Astrocyte of the cerebellum (primary cell): Measurements from ENCODE around the gene HS2ST1.

Experiments
- DNase-seq: peaks from one replicate; pipeline ENCODE4 v3.0.0-alpha.2; 2011; ENCODE audit warnings: low read depth
- H3K4me3 ChIP-seq: 2 replicates; pipeline ENCODE4 v1.5.1; 2011; ENCODE audit warnings: mild to moderate bottlenecking, low read depth, low read length, moderate library complexity
- in situ Hi-C: cut with HindIII; loops from 2 replicates; pipeline ENCODE4 v1.10.0; 2017; ENCODE audit warnings: low sequenced_read_pairs
- TF ChIP-seq, protein P1 (sequence below): IDR thresholded peaks from 2 replicates; pipeline ENCODE4 v1.5.1; 2012; ENCODE audit warnings: low read length, low read depth, moderate library complexity, mild to moderate bottlenecking; ENCODE audit errors: missing control alignments

HS2ST1 gene

DNA sequence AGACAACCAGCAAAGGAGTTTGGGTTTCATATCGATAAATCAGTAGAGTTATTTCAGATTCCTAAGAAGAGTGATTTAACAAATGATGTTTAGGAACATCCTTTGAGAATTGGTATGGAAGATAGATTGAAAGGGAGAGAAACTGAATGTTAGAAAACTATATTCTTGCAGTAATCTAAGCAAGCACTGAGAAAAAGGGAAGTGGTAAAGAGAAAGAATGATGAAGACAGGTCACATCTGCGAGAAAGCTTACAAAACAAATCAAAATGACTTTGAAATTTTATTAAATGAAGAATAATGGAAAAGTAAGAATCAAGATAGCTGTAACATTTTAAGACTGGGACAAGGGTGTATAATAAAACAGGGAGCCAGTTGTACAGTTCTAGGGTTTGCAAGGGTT is 177.0 kb downstream of the HS2ST1 start:
- no peak for DNase-seq
- H3K4me3 ChIP-seq = no peak overlapping the region
- in situ Hi-C loops = no loop called here
- TF ChIP-seq, protein P1, sequence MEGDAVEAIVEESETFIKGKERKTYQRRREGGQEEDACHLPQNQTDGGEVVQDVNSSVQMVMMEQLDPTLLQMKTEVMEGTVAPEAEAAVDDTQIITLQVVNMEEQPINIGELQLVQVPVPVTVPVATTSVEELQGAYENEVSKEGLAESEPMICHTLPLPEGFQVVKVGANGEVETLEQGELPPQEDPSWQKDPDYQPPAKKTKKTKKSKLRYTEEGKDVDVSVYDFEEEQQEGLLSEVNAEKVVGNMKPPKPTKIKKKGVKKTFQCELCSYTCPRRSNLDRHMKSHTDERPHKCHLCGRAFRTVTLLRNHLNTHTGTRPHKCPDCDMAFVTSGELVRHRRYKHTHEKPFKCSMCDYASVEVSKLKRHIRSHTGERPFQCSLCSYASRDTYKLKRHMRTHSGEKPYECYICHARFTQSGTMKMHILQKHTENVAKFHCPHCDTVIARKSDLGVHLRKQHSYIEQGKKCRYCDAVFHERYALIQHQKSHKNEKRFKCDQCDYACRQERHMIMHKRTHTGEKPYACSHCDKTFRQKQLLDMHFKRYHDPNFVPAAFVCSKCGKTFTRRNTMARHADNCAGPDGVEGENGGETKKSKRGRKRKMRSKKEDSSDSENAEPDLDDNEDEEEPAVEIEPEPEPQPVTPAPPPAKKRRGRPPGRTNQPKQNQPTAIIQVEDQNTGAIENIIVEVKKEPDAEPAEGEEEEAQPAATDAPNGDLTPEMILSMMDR = no peak

DNA sequence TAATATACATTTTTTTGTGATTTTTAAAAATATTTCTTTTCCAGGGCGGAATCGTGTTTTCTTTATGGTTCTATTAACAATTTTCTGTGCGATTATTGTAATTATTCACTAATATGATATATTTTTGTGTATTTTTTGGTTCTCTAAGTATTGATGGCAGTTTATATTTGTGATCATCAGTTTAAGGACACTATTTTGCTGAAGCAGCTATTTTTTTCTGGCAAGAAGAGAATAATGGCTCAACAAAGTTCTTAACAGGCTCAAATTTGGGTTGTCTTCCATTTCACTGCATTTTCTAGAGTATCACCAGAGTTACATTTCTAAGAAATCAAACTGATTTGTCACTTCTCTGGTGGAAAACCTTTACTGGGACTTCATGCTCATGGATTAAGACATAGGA is 178.4 kb downstream of the HS2ST1 start:
- DNase-seq = no peak
- in situ Hi-C loops = no loop called here
- no peak overlapping the region for H3K4me3 ChIP-seq
- TF ChIP-seq, protein P1 = no peak

DNA sequence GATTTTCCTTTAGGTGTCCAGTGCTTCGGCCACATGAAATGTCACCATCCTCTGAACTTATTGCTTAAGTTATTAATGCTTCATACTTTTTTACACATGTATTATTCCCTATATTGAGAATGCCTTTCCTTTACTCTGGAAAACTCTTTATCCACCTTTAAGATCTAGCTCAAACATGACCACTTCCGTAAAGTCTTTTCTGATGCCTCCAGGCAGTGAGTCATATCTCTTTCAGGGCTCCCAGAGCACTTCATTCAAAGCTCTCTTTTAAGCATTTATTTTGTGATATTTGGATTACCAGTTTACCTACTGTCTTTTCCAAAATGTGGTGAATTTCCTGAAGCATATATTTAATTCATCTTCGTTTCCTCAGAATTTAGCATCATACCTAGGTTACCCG is 178.9 kb downstream of the HS2ST1 start:
- DNase-seq = no peak

GRCh38 chr1:87094238-87094637 is 179.8 kb downstream of the HS2ST1 start:
- DNase-seq = no peak
- no peak overlapping the region for H3K4me3 ChIP-seq
- TF ChIP-seq, protein P1 = no peak
- in situ Hi-C loops = no loop called here

More for the DNA sequence above, 178.9 kb downstream of the HS2ST1 start:
- H3K4me3 ChIP-seq = no peak overlapping the region
- in situ Hi-C loops = no loop called here
- TF ChIP-seq, protein P1 = no peak

DNA sequence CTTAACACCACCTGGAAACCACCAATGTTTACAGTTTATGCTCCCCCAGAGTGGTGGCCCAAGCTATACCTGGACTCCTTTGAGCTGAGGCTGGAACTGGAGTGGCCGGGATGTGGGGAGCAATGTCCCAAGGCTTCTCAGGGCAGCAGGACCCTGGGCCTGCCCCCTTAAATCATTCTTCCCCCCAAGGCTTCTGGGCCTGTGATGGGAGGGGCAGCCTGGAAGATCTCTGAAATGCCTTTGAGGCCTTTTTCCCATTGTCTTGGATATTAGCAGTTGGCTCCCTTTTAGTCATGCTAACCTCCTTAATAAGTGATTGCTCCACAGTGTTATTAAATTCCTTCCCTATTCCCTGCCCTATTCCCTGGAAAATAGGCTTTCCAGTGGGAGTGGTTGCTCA is 185.8 kb downstream of the HS2ST1 start:
- TF ChIP-seq, protein P1 = no peak
- in situ Hi-C loops = no loop called here
- H3K4me3 ChIP-seq = no peak overlapping the region
- DNase-seq = no peak

DNA sequence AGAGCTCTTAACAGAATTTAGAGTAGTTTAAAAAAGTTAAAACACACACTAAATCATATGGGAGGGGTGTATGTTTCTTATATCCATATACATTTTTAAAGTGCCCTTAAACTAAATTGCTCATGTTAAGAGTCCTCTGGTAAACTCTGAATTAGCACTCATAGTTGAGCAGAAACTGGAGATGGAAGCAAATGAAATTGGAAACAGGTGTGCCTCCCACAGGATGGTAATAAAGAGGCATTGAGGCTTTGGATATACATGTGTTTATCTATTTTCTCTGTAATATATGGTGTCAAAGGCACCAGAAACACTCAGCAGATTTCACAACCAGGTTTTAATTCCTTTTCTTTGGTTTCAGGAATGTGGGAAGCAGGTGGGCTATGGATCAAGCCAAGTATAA is 188.6 kb downstream of the HS2ST1 start:
- H3K4me3 ChIP-seq = no peak overlapping the region
- DNase-seq = no peak
- in situ Hi-C loops = no loop called here
- TF ChIP-seq, protein P1 = no peak

GRCh38 chr1:87104140-87104539 is 189.7 kb downstream of the HS2ST1 start:
- DNase-seq = no peak
- H3K4me3 ChIP-seq = no peak overlapping the region
- in situ Hi-C loops = no loop called here
- TF ChIP-seq, protein P1 = no peak
